ENCODE measurements around the gene NR6A1.

NR6A1 gene

GRCh38 chr9:124707666-124708065 is 63.4 kb downstream of the NR6A1 start:
- H3K9me3 ChIP-seq = no peaks in the 10 kb centered on the region
- no peak for DNase-seq
- no peak for TF ChIP-seq CTCF (IDR thresholded peaks at IDR 0.05; ENCODE audit: low read depth, low read length)

GRCh38 chr9:124706685-124707084 is 64.4 kb downstream of the NR6A1 start:
- H3K27me3 ChIP-seq = no peaks in the 10 kb centered on the region

More at GRCh38 chr9:124707666-124708065, 63.4 kb downstream of the NR6A1 start:
- Histone ChIP-seq H3K36me3 (no peaks in the 10 kb centered on the region), H3K4me3 (ENCODE audit: low read depth, low read length) (no peak overlapping the region), H3K4me1 (peaks cover 3% of the 10 kb centered on the region; the same call in 1 of the 2 replicates), H3K27me3 (no peaks in the 10 kb centered on the region)

GRCh38 chr9:124699575-124699974 is 71.5 kb downstream of the NR6A1 start:
- H3K9me3 ChIP-seq = no peaks in the 10 kb centered on the region
- TF ChIP-seq CTCF (IDR thresholded peaks at IDR 0.05; ENCODE audit: low read depth, low read length) = no peak
- no peaks in the 10 kb centered on the region; the same call in 1 of the 2 replicates for H3K4me1 ChIP-seq
- no peaks in the 10 kb centered on the region for H3K36me3 ChIP-seq
- H3K4me3 ChIP-seq (ENCODE audit: low read depth, low read length) = no peak overlapping the region
- H3K27me3 ChIP-seq = no peaks in the 10 kb centered on the region
- DNase-seq = no peak

More at GRCh38 chr9:124706685-124707084, 64.4 kb downstream of the NR6A1 start:
- no peak overlapping the region for H3K4me3 ChIP-seq (ENCODE audit: low read depth, low read length)
- no peaks in the 10 kb centered on the region for H3K9me3 ChIP-seq
- DNase-seq = no peak
- no peak for TF ChIP-seq CTCF (IDR thresholded peaks at IDR 0.05; ENCODE audit: low read depth, low read length)
- H3K4me1 ChIP-seq = peaks cover 3% of the 10 kb centered on the region; the same call in 1 of the 2 replicates
- H3K36me3 ChIP-seq = no peaks in the 10 kb centered on the region

GRCh38 chr9:124698265-124698664 is 72.8 kb downstream of the NR6A1 start:
- H3K4me1 ChIP-seq = no peaks in the 10 kb centered on the region; the same call in 1 of the 2 replicates
- DNase-seq = no peak
- H3K36me3 ChIP-seq = no peaks in the 10 kb centered on the region
- H3K4me3 ChIP-seq (ENCODE audit: low read depth, low read length) = no peak overlapping the region
- H3K27me3 ChIP-seq = no peaks in the 10 kb centered on the region
- TF ChIP-seq CTCF (IDR thresholded peaks at IDR 0.05; ENCODE audit: low read depth, low read length) = no peak
- no peaks in the 10 kb centered on the region for H3K9me3 ChIP-seq

GRCh38 chr9:124697326-124698200 is 73.5 kb downstream of the NR6A1 start:
- Histone ChIP-seq H3K27me3 (no peaks in the 10 kb centered on the region), H3K4me1 (no peaks in the 10 kb centered on the region; the same call in 1 of the 2 replicates), H3K9me3 (no peaks in the 10 kb centered on the region), H3K4me3 (ENCODE audit: low read depth, low read length) (no peak overlapping the region), H3K36me3 (no peaks in the 10 kb centered on the region)
- DNase-seq = no peak
- no peak for TF ChIP-seq CTCF (IDR thresholded peaks at IDR 0.05; ENCODE audit: low read depth, low read length)

- no peak for DNase-seq
- no peaks in the 10 kb centered on the region for H3K27me3 ChIP-seq
- no peaks in the 10 kb centered on the region; the same call in 1 of the 2 replicates for H3K4me1 ChIP-seq
- no peak overlapping the region for H3K4me3 ChIP-seq (ENCODE audit: low read depth, low read length)
- no peaks in the 10 kb centered on the region for H3K9me3 ChIP-seq
- TF ChIP-seq CTCF (IDR thresholded peaks at IDR 0.05; ENCODE audit: low read depth, low read length) = no peak
- H3K36me3 ChIP-seq = no peaks in the 10 kb centered on the region
Measured at GRCh38 chr9:124696101-124696500, 75.0 kb downstream of the NR6A1 start.
